ENCODE results near the gene MTURN.

Gene MTURN

GRCh38 chr7:30136117-30136731, 1.4 kb downstream of the MTURN start:
- DNase-seq, result no peak

GRCh38 chr7:30136743-30137485, 2.1 kb downstream of the MTURN start:
- DNase-seq, result no peak

GRCh38 chr7:30139836-30140384, 5.1 kb downstream of the MTURN start:
- DNase-seq, result no peak

GRCh38 chr7:30140456-30140855, 5.7 kb downstream of the MTURN start:
- no peak for DNase-seq

GRCh38 chr7:30142710-30143109, 7.9 kb downstream of the MTURN start:
- DNase-seq, result no peak

- no peak for DNase-seq
These were observed 9.0 kb downstream of the MTURN start for GRCh38 chr7:30143748-30144251.

- DNase-seq, result no peak
These were observed 10.0 kb downstream of the MTURN start for GRCh38 chr7:30144657-30145306.

- DNase-seq, result no peak
These were observed 10.7 kb downstream of the MTURN start for GRCh38 chr7:30145426-30145970.

- no peak for DNase-seq
These were observed 11.4 kb downstream of the MTURN start for GRCh38 chr7:30146127-30146612.

- no peak for DNase-seq
These were observed 12.4 kb downstream of the MTURN start for GRCh38 chr7:30147223-30147622.

GRCh38 chr7:30147785-30148184, 13.0 kb downstream of the MTURN start:
- no peak for DNase-seq

GRCh38 chr7:30148426-30148825, 13.6 kb downstream of the MTURN start:
- no peak for DNase-seq

GRCh38 chr7:30148951-30149459, 14.2 kb downstream of the MTURN start:
- DNase-seq, result no peak

GRCh38 chr7:30149640-30150272, 15.0 kb downstream of the MTURN start:
- DNase-seq, result no peak

- no peak for DNase-seq
These were observed 15.9 kb downstream of the MTURN start for GRCh38 chr7:30150711-30151110.

- DNase-seq, result no peak
These were observed 19.4 kb downstream of the MTURN start for GRCh38 chr7:30154111-30154587.

GRCh38 chr7:30155481-30155880, 20.7 kb downstream of the MTURN start:
- DNase-seq, result no peak

- DNase-seq, result no peak
These were observed 22.4 kb downstream of the MTURN start for GRCh38 chr7:30157204-30157603.

GRCh38 chr7:30159163-30159562, 24.4 kb downstream of the MTURN start:
- peak; percentile 86 to 89 for DNase-seq

GRCh38 chr7:30159698-30160143, 24.9 kb downstream of the MTURN start:
- peak; percentile 100 for DNase-seq

GRCh38 chr7:30160329-30160728, 25.5 kb downstream of the MTURN start:
- DNase-seq, result no peak

GRCh38 chr7:30162133-30162532, 27.3 kb downstream of the MTURN start:
- no peak for DNase-seq
